Measurements from ENCODE around the gene CHCHD3.
"Not testable (repeated sequence)": the region's sequence is repeated elsewhere in the genome, so short reads cannot be mapped to it uniquely, and the experiment has no call there.

The CHCHD3 gene

DNA sequence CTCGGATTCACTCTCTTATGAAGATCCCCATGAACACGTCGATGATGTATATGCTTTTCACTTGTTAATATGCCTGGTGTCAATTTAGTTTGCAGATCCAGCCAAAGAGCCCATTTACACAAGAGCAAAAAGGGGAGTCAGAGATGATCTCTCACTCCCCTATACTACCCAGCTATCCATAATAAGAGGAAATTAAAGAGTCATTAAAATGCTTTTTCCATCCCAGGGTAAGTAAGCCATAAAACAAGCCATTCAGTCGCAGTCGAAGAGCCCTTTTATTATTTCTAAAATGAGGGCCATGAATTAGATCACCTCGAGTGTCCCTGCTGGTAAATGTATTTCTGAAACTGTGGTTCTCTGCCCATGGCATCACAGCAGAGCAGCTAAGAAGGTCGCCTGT lies 41.2 kb downstream of the CHCHD3 start:
- no peaks in the 10 kb centered on the region for H3K9me3 ChIP-seq (ENCODE audit: control insufficient read depth, low read length)
- no peak overlapping the region for H3K9ac ChIP-seq (ENCODE audit: low read length)
- no peaks in the 10 kb centered on the region for H3K4me1 ChIP-seq (ENCODE audit: control insufficient read depth, insufficient read depth, low read length)
- DNase-seq (ENCODE audit: low read depth): no peak
- no peaks in the 10 kb centered on the region for H3K27me3 ChIP-seq (replicated peaks; ENCODE audit: control insufficient read depth, insufficient read depth, low read length)
- H3K36me3 ChIP-seq (ENCODE audit: control insufficient read depth, insufficient read depth, low read length, severe bottlenecking): no peaks in the 10 kb centered on the region
- no peak overlapping the region for H3K4me3 ChIP-seq (ENCODE audit: low read length)

DNA sequence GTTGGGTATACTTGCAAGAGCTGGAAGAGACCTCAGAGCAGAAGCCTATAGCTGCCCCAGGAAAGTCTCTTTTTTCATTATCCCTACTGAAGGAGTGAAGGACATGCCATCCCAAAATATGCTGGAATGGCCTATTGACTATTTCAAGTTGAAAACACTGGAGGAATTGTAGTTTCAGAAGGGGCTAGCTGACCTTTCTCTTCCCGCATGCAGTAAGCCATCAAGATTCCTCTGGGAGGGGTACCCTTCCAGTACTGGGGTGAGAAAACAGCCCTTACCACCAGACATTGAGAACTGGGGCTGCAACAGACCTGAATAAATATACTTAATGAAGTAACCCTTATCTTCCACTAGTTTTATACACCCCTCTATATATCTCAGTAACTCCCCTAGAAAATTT lies 41.7 kb downstream of the CHCHD3 start:
- Histone ChIP-seq H3K36me3 (ENCODE audit: control insufficient read depth, insufficient read depth, low read length, severe bottlenecking) (no peaks in the 10 kb centered on the region), H3K27me3 (replicated peaks; ENCODE audit: control insufficient read depth, insufficient read depth, low read length) (no peaks in the 10 kb centered on the region), H3K4me3 (ENCODE audit: low read length) (no peak overlapping the region), H3K9me3 (ENCODE audit: control insufficient read depth, low read length) (no peaks in the 10 kb centered on the region), H3K4me1 (ENCODE audit: control insufficient read depth, insufficient read depth, low read length) (no peaks in the 10 kb centered on the region), H3K9ac (ENCODE audit: low read length) (no peak overlapping the region)
- DNase-seq (ENCODE audit: low read depth): no peak

DNA sequence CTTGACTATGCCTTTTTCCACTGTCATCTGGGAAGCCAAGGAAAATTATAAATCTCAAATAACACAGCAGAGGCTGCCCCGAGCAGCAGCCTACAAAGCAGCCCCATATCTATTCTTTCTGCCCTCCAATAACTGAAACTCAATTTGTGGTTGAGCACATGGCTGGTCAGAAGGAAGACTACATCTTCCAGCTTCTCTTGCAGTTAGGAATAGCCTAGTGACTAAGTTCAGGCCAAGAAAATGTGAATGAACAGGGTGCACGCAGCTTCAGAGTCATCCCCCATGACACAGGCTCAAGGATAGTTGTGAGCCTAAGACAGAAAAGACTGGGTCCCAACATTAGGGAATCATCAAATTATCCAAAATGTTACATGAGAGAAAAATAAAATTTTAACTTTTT lies 42.3 kb downstream of the CHCHD3 start:
- Histone ChIP-seq H3K9ac (ENCODE audit: low read length) (no peak overlapping the region), H3K4me1 (ENCODE audit: control insufficient read depth, insufficient read depth, low read length) (no peaks in the 10 kb centered on the region), H3K27me3 (replicated peaks; ENCODE audit: control insufficient read depth, insufficient read depth, low read length) (no peaks in the 10 kb centered on the region), H3K4me3 (ENCODE audit: low read length) (no peak overlapping the region), H3K9me3 (ENCODE audit: control insufficient read depth, low read length) (no peaks in the 10 kb centered on the region), H3K36me3 (ENCODE audit: control insufficient read depth, insufficient read depth, low read length, severe bottlenecking) (no peaks in the 10 kb centered on the region)
- DNase-seq (ENCODE audit: low read depth): no peak

DNA sequence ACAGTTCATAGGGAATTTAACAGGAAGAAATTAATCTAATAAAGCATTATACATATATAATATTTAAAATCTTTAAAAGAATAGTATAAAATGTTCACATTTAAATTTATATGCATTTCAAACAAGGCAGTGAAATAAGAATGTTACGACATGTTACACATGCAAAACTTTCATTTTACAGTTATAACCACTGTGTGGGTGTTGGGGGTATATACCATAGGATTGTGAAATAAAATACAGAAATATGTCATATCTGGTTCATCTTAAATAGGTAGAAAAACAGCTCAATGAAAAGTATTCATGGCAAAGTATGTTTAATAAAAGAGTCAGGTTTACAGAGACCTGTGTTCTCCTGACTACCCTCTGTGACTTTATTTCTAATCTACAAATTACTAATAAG lies 45.6 kb downstream of the CHCHD3 start:
- Histone ChIP-seq H3K9me3 (ENCODE audit: control insufficient read depth, low read length) (no peaks in the 10 kb centered on the region), H3K4me3 (ENCODE audit: low read length) (no peak overlapping the region), H3K27me3 (replicated peaks; ENCODE audit: control insufficient read depth, insufficient read depth, low read length) (no peaks in the 10 kb centered on the region), H3K4me1 (ENCODE audit: control insufficient read depth, insufficient read depth, low read length) (no peaks in the 10 kb centered on the region), H3K36me3 (ENCODE audit: control insufficient read depth, insufficient read depth, low read length, severe bottlenecking) (no peaks in the 10 kb centered on the region), H3K9ac (ENCODE audit: low read length) (no peak overlapping the region)
- DNase-seq (ENCODE audit: low read depth): no peak

DNA sequence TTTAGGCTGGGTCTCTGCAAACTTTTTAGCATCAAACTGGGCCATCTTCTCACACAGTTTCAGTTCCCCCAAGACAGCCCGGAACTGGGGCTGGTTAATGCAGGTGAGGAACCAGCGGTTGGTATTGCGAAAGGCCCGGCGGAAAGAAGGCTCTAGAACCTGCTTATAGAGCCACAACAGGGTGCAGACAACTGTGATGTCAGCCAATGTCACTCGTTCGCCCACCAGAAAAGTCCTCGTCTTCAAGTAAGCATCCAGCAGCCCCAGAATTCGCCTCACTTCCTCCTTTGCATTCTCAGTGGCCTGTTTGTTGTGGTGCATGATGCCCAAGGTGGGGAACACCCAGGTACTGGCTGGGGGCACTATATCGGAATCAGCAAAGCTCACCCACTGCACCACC lies 46.6 kb downstream of the CHCHD3 start:
- H3K4me3 ChIP-seq (ENCODE audit: low read length); H3K9me3 ChIP-seq (ENCODE audit: control insufficient read depth, low read length); H3K27me3 ChIP-seq (replicated peaks; ENCODE audit: control insufficient read depth, insufficient read depth, low read length); H3K36me3 ChIP-seq (ENCODE audit: control insufficient read depth, insufficient read depth, low read length, severe bottlenecking); DNase-seq (ENCODE audit: low read depth); H3K9ac ChIP-seq (ENCODE audit: low read length); H3K4me1 ChIP-seq (ENCODE audit: control insufficient read depth, insufficient read depth, low read length): not testable (repeated sequence)

DNA sequence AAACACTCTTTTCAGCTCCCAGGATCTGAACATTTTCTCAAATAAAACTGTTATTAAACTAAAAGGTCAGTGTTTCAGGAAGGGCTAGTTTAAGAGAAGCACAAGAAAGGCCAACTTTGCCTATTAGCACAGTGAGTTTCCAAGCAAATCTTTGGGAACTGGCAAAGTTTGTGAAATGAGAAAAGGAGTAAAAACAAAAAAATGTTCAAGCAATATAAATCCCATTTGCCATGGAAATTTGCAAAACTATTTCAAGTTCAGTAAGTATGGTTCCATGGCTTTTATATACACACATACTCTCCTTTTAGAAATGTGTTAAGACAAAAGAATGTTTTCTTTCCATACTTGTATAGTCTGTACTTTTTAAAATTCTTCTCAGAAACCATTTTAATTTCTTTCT lies 51.5 kb downstream of the CHCHD3 start:
- DNase-seq (ENCODE audit: low read depth): no peak
- no peaks in the 10 kb centered on the region for H3K36me3 ChIP-seq (ENCODE audit: control insufficient read depth, insufficient read depth, low read length, severe bottlenecking)

DNA sequence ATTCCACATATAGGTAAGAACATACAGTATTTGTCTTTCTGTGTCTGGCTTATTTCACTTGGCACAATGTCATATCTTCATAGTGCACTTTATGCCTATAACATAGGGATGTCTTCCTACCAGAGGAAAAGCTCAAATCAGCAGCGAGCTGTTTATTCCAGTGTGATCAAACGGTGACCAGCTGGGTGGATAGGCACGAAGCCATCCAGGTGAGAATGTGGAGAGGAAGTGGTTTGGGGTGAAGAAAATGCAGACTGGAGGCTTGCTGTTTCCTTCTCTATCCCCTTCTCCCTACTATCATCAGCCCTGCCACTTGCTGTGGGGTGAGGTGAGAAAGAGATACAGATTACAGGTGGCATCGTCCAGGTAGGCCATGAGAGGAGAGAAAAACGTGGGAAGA lies 52.4 kb downstream of the CHCHD3 start:
- Histone ChIP-seq H3K9me3 (ENCODE audit: control insufficient read depth, low read length) (no peaks in the 10 kb centered on the region), H3K4me1 (ENCODE audit: control insufficient read depth, insufficient read depth, low read length) (no peaks in the 10 kb centered on the region), H3K9ac (ENCODE audit: low read length) (no peak overlapping the region), H3K27me3 (replicated peaks; ENCODE audit: control insufficient read depth, insufficient read depth, low read length) (no peaks in the 10 kb centered on the region), H3K36me3 (ENCODE audit: control insufficient read depth, insufficient read depth, low read length, severe bottlenecking) (no peaks in the 10 kb centered on the region), H3K4me3 (ENCODE audit: low read length) (no peak overlapping the region)
- no peak for DNase-seq (ENCODE audit: low read depth)

More for the DNA sequence above, 51.5 kb downstream of the CHCHD3 start:
- no peak overlapping the region for H3K4me3 ChIP-seq (ENCODE audit: low read length)
- no peak overlapping the region for H3K9ac ChIP-seq (ENCODE audit: low read length)
- no peaks in the 10 kb centered on the region for H3K9me3 ChIP-seq (ENCODE audit: control insufficient read depth, low read length)
- H3K27me3 ChIP-seq (replicated peaks; ENCODE audit: control insufficient read depth, insufficient read depth, low read length): no peaks in the 10 kb centered on the region
- H3K4me1 ChIP-seq (ENCODE audit: control insufficient read depth, insufficient read depth, low read length): no peaks in the 10 kb centered on the region

DNA sequence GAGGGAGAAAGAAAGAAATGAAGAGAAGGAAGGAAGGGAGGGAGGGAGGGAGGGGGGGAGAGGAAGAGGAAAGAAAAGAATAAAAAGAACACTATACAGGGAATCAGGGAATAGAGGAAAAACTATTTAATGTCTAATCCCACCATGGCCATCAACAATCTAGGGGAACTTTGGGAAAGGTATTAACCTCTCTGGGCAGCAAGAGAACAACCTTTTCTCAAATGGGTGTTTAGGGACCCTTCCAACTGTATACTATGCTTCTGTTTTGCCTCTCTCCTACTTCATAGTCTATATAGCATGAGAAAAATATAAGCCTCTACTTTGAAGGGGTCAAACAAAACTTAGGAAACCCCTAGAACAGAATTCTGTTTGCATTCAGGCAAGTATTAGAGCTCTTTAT lies 54.5 kb downstream of the CHCHD3 start:
- Histone ChIP-seq H3K9ac (ENCODE audit: low read length) (no peak overlapping the region), H3K36me3 (ENCODE audit: control insufficient read depth, insufficient read depth, low read length, severe bottlenecking) (peaks cover 7% of the 10 kb centered on the region), H3K9me3 (ENCODE audit: control insufficient read depth, low read length) (no peaks in the 10 kb centered on the region), H3K4me3 (ENCODE audit: low read length) (no peak overlapping the region), H3K4me1 (ENCODE audit: control insufficient read depth, insufficient read depth, low read length) (no peaks in the 10 kb centered on the region), H3K27me3 (replicated peaks; ENCODE audit: control insufficient read depth, insufficient read depth, low read length) (no peaks in the 10 kb centered on the region)
- no peak for DNase-seq (ENCODE audit: low read depth)

DNA sequence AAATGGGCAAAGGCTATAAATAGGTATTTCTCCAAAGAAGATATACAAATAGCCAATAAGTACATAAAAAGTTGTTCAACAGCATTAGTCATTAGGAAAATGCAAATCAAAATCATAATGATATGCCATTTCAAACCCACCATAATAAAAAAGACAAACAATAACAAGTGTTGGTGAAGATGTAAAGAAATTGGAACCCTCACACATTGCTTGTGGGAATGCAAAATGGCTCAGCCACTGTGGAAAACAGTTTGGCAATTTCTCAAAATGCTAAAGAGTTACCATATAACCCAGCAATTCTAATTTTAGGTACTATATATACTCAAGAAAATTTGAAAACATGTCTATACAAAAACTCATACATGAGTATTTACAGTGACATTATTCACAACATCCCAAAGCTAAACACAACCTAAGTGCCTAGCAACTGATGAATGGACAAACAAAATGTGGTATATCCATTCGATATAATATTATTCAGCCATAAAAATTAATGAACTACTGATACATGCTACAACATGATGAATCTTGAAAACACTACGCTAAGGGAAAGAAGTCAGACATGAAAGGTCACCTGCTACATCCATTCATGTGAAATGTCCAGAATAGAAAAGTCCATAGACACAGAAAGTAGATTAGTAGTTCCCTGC lies 55.6 kb downstream of the CHCHD3 start:
- Histone ChIP-seq H3K9ac (ENCODE audit: low read length) (no peak overlapping the region), H3K4me3 (ENCODE audit: low read length) (no peak overlapping the region), H3K9me3 (ENCODE audit: control insufficient read depth, low read length) (no peaks in the 10 kb centered on the region), H3K36me3 (ENCODE audit: control insufficient read depth, insufficient read depth, low read length, severe bottlenecking) (peaks cover 10% of the 10 kb centered on the region), H3K4me1 (ENCODE audit: control insufficient read depth, insufficient read depth, low read length) (no peaks in the 10 kb centered on the region), H3K27me3 (replicated peaks; ENCODE audit: control insufficient read depth, insufficient read depth, low read length) (no peaks in the 10 kb centered on the region)
- no peak for DNase-seq (ENCODE audit: low read depth)

DNA sequence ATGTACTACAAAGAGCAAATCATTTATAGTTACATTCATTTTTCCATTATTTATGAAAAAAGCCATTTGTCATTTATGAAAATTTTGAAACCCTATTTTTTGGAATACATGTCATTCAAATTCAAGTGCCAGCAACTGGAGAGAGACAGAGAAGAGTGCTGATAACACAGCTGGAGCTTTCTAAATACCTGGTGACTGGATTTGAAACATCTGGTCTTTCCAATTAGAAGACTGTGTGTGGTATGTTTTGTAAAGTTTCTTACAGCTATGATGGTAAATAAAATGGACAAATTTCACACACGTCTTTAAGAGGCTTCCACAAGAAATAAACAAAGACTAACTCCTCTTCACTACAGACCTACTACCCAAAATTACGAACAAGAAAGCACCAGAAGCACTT lies 56.8 kb downstream of the CHCHD3 start:
- DNase-seq (ENCODE audit: low read depth): no peak
- no peak overlapping the region for H3K9ac ChIP-seq (ENCODE audit: low read length)
- peaks cover 10% of the 10 kb centered on the region for H3K36me3 ChIP-seq (ENCODE audit: control insufficient read depth, insufficient read depth, low read length, severe bottlenecking)
- H3K27me3 ChIP-seq (replicated peaks; ENCODE audit: control insufficient read depth, insufficient read depth, low read length): no peaks in the 10 kb centered on the region
- no peaks in the 10 kb centered on the region for H3K4me1 ChIP-seq (ENCODE audit: control insufficient read depth, insufficient read depth, low read length)
- H3K9me3 ChIP-seq (ENCODE audit: control insufficient read depth, low read length): no peaks in the 10 kb centered on the region
- no peak overlapping the region for H3K4me3 ChIP-seq (ENCODE audit: low read length)

DNA sequence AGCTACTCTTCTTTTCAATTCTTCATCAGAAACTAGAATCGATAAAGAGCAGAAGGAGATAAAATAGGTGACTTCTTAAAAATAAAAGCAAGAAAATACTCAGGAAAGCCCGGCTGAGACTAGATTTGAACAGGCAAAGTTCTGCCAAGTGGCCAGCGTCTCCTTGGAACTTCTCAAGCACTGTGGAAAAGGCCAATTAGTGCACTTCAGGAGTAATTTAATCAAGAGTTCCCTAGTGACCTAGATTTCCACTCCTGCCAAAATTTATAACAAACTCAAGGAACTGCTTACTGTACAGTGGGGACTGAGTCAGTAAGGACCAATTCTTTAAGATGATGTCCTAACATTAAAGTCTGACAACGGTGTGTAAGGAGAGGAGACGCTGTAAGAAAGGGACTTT lies 57.3 kb downstream of the CHCHD3 start:
- Histone ChIP-seq H3K27me3 (replicated peaks; ENCODE audit: control insufficient read depth, insufficient read depth, low read length) (no peaks in the 10 kb centered on the region), H3K4me1 (ENCODE audit: control insufficient read depth, insufficient read depth, low read length) (no peaks in the 10 kb centered on the region), H3K9ac (ENCODE audit: low read length) (no peak overlapping the region), H3K4me3 (ENCODE audit: low read length) (no peak overlapping the region), H3K9me3 (ENCODE audit: control insufficient read depth, low read length) (no peaks in the 10 kb centered on the region), H3K36me3 (ENCODE audit: control insufficient read depth, insufficient read depth, low read length, severe bottlenecking) (peaks cover 10% of the 10 kb centered on the region)
- no peak for DNase-seq (ENCODE audit: low read depth)

DNA sequence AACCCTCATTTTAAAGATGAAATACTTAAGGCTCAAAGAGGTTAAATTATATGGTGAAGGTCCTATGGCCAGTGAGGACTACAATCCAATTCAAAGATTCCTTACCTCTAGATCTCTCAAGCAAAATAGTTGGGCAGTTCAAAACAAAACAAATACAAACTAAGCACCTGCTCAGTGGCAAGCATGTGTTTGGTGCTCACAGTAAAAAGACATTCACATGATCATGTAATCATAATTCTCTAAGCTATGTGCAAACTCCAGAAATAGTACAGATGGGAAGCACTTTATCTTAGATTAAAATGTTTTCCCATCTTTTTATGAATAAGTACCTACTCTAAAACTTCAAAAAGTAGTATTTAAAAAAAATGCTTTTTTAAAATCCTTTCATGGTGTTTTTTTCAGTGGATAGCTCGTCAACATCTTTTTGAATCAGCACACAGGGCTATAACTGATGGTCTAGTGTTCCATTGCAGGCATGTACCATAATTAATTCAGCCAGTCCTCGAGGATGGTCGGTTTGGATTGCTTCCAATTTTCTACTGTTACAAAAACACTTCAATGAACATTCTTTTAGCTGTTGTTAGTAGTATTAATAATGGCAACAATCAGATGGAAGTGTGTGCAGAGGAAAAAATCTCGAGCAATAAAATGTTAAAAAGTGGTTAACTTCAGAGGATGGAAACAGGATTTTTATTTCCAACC lies 58.4 kb downstream of the CHCHD3 start:
- no peaks in the 10 kb centered on the region for H3K9me3 ChIP-seq (ENCODE audit: control insufficient read depth, low read length)
- DNase-seq (ENCODE audit: low read depth): no peak

More for the DNA sequence above, 58.4 kb downstream of the CHCHD3 start:
- Histone ChIP-seq H3K4me3 (ENCODE audit: low read length) (no peak overlapping the region), H3K27me3 (replicated peaks; ENCODE audit: control insufficient read depth, insufficient read depth, low read length) (no peaks in the 10 kb centered on the region), H3K9ac (ENCODE audit: low read length) (no peak overlapping the region), H3K4me1 (ENCODE audit: control insufficient read depth, insufficient read depth, low read length) (no peaks in the 10 kb centered on the region), H3K36me3 (ENCODE audit: control insufficient read depth, insufficient read depth, low read length, severe bottlenecking) (peaks cover 10% of the 10 kb centered on the region)
